GM18870 (cell line): ENCODE measurements around the gene ITPRID2.
"Not testable (repeated sequence)": the region's sequence is repeated elsewhere in the genome, so short reads cannot be mapped to it uniquely, and the experiment has no call there.

Experiments
- ATAC-seq: cut with Tn5 transposase; IDR thresholded peaks from one replicate; pipeline ENCODE4 v1.9.1; 2021; ENCODE audit warnings: moderate library complexity; ENCODE audit not compliant: unreplicated experiment

Gene ITPRID2

GRCh38 chr2:181957668-181958067 is 66.1 kb downstream of the ITPRID2 start:
- no peak for ATAC-seq

- ATAC-seq, result no peak
Observed at GRCh38 chr2:181958726-181959125, 67.2 kb downstream of the ITPRID2 start.

DNA sequence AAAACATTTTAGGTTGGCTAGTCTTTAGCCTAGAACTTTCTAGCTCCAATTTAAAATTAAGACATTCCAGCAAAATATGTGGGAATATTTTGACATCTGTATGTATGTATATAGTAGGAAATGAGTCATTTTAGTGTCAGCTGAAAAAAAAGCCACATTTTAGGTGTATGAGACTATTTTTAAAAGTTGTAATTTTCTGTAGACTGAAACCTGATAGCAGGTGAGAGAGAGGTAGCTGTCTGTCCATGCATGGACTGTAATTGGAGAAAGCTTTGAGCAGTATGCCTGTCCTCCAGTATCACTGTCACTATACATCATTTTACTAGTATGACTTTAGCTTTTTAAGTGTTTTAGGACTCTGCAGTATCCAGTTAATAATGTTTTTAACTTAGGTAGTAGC is 68.0 kb downstream of the ITPRID2 start:
- ATAC-seq, result no peak

GRCh38 chr2:181961167-181961566 is 69.6 kb downstream of the ITPRID2 start:
- not testable (repeated sequence) for ATAC-seq

- ATAC-seq, result no peak
Observed at GRCh38 chr2:181962142-181962541, 70.6 kb downstream of the ITPRID2 start.

- ATAC-seq, result no peak
Observed at GRCh38 chr2:181970160-181970794, 78.7 kb downstream of the ITPRID2 start.

GRCh38 chr2:181971032-181971431 is 79.5 kb downstream of the ITPRID2 start:
- no peak for ATAC-seq

DNA sequence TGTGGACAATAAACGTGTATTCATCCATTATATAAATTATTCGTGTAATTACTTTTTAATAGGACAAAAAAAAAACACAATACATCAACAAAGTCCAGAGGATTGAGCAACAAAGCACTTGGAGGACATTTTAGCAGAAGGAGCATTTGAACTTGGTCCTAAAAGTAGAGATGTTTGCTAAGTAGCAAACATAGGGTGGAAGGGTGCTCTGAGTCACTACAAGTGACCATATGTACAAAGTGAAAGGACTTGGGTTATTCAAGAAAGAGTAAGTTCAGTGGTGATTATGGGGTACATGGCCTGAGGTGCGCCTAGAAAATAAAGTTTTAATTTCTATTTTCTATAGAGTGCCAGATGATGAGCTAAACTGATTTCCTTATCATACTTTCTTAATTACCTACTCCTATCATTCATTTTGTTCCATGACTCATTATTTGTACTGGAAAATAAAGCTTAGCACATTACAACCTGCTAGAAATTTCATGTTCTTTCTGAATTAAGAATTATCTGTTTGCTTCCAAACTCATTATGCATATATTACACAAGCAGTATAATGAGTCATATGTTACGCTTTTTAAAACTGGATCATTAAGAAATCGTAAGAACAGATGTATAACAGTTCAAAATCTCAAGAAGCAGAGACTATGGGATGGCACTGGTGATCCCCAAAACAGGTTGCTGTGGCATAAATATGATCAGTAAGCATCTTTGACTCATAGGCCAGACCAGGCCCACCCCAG is 81.1 kb downstream of the ITPRID2 start:
- no peak for ATAC-seq

- ATAC-seq, result no peak
Observed at GRCh38 chr2:181973171-181973783, 81.7 kb downstream of the ITPRID2 start.

GRCh38 chr2:181977661-181978350 is 86.3 kb downstream of the ITPRID2 start:
- ATAC-seq, result peak; percentile 37

- ATAC-seq, result peak; percentile 26
Observed at GRCh38 chr2:181978351-181979150, 87.0 kb downstream of the ITPRID2 start.
